Suprapubic skin (tissue), 3 donors: Measurements from ENCODE around the gene MSRB1.

Experiments used
- CTCF ChIP-seq, 2 donors: fragments of 200-600 bp in 1 of 2; fragments of 450-650 bp in 1 of 2; sonication (generic) in 1 of 2; IDR thresholded peaks; one replicate each; pipeline ENCODE4 v1.5.1; 2016 to 2019; ENCODE audit warnings: antibody characterized with exemption in 2 of 2, mild to moderate bottlenecking in 1 of 2, moderate library complexity in 1 of 2
- EP300 ChIP-seq: sonication (generic); formaldehyde crosslinking; IDR thresholded peaks from one replicate; pipeline ENCODE4 v1.6.1; 2017; ENCODE audit warnings: antibody characterized with exemption

- TF ChIP-seq CTCF (IDR thresholded peaks at IDR 0.05) (no peak), EP300 (no peak)
Observed at GRCh38 chr16:1942810-1943726, at the start of gene MSRB1.
